ENCODE data around the gene SAMD4A. TPM values are rescaled to one million over a fixed set of nuclear protein-coding genes. Genes with fewer than 3 reads are reported as not detected.

The SAMD4A gene
- total and polyA plus RNA-seq, 4 donors = 17.5 to 31.6 (median 24.5) TPM

- Histone ChIP-seq H3K27ac (ENCODE audit: low read depth, low read length) (no peak overlapping the region), H3K27me3 (ENCODE audit: control insufficient read depth, insufficient read depth, low read length) (no peaks in the 10 kb centered on the region), H3K4me1 (ENCODE audit: control insufficient read depth, insufficient read depth, low read length) (no peaks in the 10 kb centered on the region), H3K9me3 (ENCODE audit: control insufficient read depth, insufficient read depth, low read length) (no peaks in the 10 kb centered on the region), H3K4me3 (ENCODE audit: low read depth, low read length) (no peak overlapping the region), H3K36me3 (ENCODE audit: control insufficient read depth, insufficient read depth, low read length) (no peaks in the 10 kb centered on the region)
- 100% methylated on average over 1 of the region's 3 CpGs for WGBS (ENCODE audit: insufficient coverage)
- DNase-seq (ENCODE audit: low read depth in 4 of 6, low spot score in 6 of 6) = no peak
Observed at GRCh38 chr14:54647378-54647777, 80.5 kb downstream of the SAMD4A start.

GRCh38 chr14:54649056-54649455 lies 82.1 kb downstream of the SAMD4A start:
- H3K27me3 ChIP-seq (ENCODE audit: control insufficient read depth, insufficient read depth, low read length) = no peaks in the 10 kb centered on the region
- 92% methylated on average over 5 of the region's 6 CpGs for WGBS (ENCODE audit: insufficient coverage)

GRCh38 chr14:54650331-54650958 lies 83.5 kb downstream of the SAMD4A start:
- Histone ChIP-seq H3K27ac (ENCODE audit: low read depth, low read length) (peak overlapping the region; percentile 90), H3K36me3 (ENCODE audit: control insufficient read depth, insufficient read depth, low read length) (no peaks in the 10 kb centered on the region), H3K27me3 (ENCODE audit: control insufficient read depth, insufficient read depth, low read length) (no peaks in the 10 kb centered on the region), H3K9me3 (ENCODE audit: control insufficient read depth, insufficient read depth, low read length) (no peaks in the 10 kb centered on the region), H3K4me1 (ENCODE audit: control insufficient read depth, insufficient read depth, low read length) (no peaks in the 10 kb centered on the region), H3K4me3 (ENCODE audit: low read depth, low read length) (no peak overlapping the region)
- 44% methylated on average over 6 of the region's 10 CpGs for WGBS (ENCODE audit: insufficient coverage)
- DNase-seq (ENCODE audit: low read depth in 4 of 6, low spot score in 6 of 6) = no peak

More at GRCh38 chr14:54649056-54649455, 82.1 kb downstream of the SAMD4A start:
- Histone ChIP-seq H3K36me3 (ENCODE audit: control insufficient read depth, insufficient read depth, low read length) (no peaks in the 10 kb centered on the region), H3K9me3 (ENCODE audit: control insufficient read depth, insufficient read depth, low read length) (no peaks in the 10 kb centered on the region), H3K4me1 (ENCODE audit: control insufficient read depth, insufficient read depth, low read length) (no peaks in the 10 kb centered on the region), H3K4me3 (ENCODE audit: low read depth, low read length) (no peak overlapping the region), H3K27ac (ENCODE audit: low read depth, low read length) (no peak overlapping the region)
- DNase-seq (ENCODE audit: low read depth in 4 of 6, low spot score in 6 of 6) = no peak

GRCh38 chr14:54650959-54651351 lies 84.0 kb downstream of the SAMD4A start:
- no CpG with 5 or more reads among the region's 5 CpGs for WGBS (ENCODE audit: insufficient coverage)

GRCh38 chr14:54651649-54652048 lies 84.7 kb downstream of the SAMD4A start:
- Histone ChIP-seq H3K36me3 (ENCODE audit: control insufficient read depth, insufficient read depth, low read length) (no peaks in the 10 kb centered on the region), H3K27me3 (ENCODE audit: control insufficient read depth, insufficient read depth, low read length) (no peaks in the 10 kb centered on the region), H3K4me3 (ENCODE audit: low read depth, low read length) (no peak overlapping the region), H3K4me1 (ENCODE audit: control insufficient read depth, insufficient read depth, low read length) (no peaks in the 10 kb centered on the region), H3K27ac (ENCODE audit: low read depth, low read length) (peak overlapping the region; percentile 90), H3K9me3 (ENCODE audit: control insufficient read depth, insufficient read depth, low read length) (no peaks in the 10 kb centered on the region)
- no peak for DNase-seq (ENCODE audit: low read depth in 4 of 6, low spot score in 6 of 6)
- WGBS (ENCODE audit: insufficient coverage) = 100% methylated on average over 1 of the region's 4 CpGs

More at GRCh38 chr14:54650959-54651351, 84.0 kb downstream of the SAMD4A start:
- Histone ChIP-seq H3K27me3 (ENCODE audit: control insufficient read depth, insufficient read depth, low read length) (no peaks in the 10 kb centered on the region), H3K27ac (ENCODE audit: low read depth, low read length) (peak overlapping the region; percentile 90), H3K4me3 (ENCODE audit: low read depth, low read length) (no peak overlapping the region), H3K4me1 (ENCODE audit: control insufficient read depth, insufficient read depth, low read length) (no peaks in the 10 kb centered on the region), H3K36me3 (ENCODE audit: control insufficient read depth, insufficient read depth, low read length) (no peaks in the 10 kb centered on the region), H3K9me3 (ENCODE audit: control insufficient read depth, insufficient read depth, low read length) (no peaks in the 10 kb centered on the region)
- no peak for DNase-seq (ENCODE audit: low read depth in 4 of 6, low spot score in 6 of 6)

GRCh38 chr14:54652188-54652587 lies 85.3 kb downstream of the SAMD4A start:
- no peak overlapping the region for H3K4me3 ChIP-seq (ENCODE audit: low read depth, low read length)
- H3K27ac ChIP-seq (ENCODE audit: low read depth, low read length) = peak overlapping the region; percentile 90
- H3K9me3 ChIP-seq (ENCODE audit: control insufficient read depth, insufficient read depth, low read length) = no peaks in the 10 kb centered on the region
- no peaks in the 10 kb centered on the region for H3K27me3 ChIP-seq (ENCODE audit: control insufficient read depth, insufficient read depth, low read length)
- no peaks in the 10 kb centered on the region for H3K36me3 ChIP-seq (ENCODE audit: control insufficient read depth, insufficient read depth, low read length)
- no CpG with 5 or more reads among the region's 6 CpGs for WGBS (ENCODE audit: insufficient coverage)
- peak in 1 of 6 donors; percentile 79 for DNase-seq (ENCODE audit: low read depth in 4 of 6, low spot score in 6 of 6)
- H3K4me1 ChIP-seq (ENCODE audit: control insufficient read depth, insufficient read depth, low read length) = no peaks in the 10 kb centered on the region

GRCh38 chr14:54652605-54653052 lies 85.7 kb downstream of the SAMD4A start:
- 47% methylated on average over 6 of the region's 11 CpGs for WGBS (ENCODE audit: insufficient coverage)
- Histone ChIP-seq H3K27me3 (ENCODE audit: control insufficient read depth, insufficient read depth, low read length) (no peaks in the 10 kb centered on the region), H3K27ac (ENCODE audit: low read depth, low read length) (peak overlapping the region; percentile 90), H3K36me3 (ENCODE audit: control insufficient read depth, insufficient read depth, low read length) (no peaks in the 10 kb centered on the region), H3K9me3 (ENCODE audit: control insufficient read depth, insufficient read depth, low read length) (no peaks in the 10 kb centered on the region), H3K4me3 (ENCODE audit: low read depth, low read length) (no peak overlapping the region), H3K4me1 (ENCODE audit: control insufficient read depth, insufficient read depth, low read length) (no peaks in the 10 kb centered on the region)
- DNase-seq (ENCODE audit: low read depth in 4 of 6, low spot score in 6 of 6) = no peak

- Histone ChIP-seq H3K36me3 (ENCODE audit: control insufficient read depth, insufficient read depth, low read length) (no peaks in the 10 kb centered on the region), H3K4me3 (ENCODE audit: low read depth, low read length) (no peak overlapping the region), H3K27me3 (ENCODE audit: control insufficient read depth, insufficient read depth, low read length) (no peaks in the 10 kb centered on the region), H3K9me3 (ENCODE audit: control insufficient read depth, insufficient read depth, low read length) (no peaks in the 10 kb centered on the region), H3K27ac (ENCODE audit: low read depth, low read length) (peak overlapping the region; percentile 90), H3K4me1 (ENCODE audit: control insufficient read depth, insufficient read depth, low read length) (no peaks in the 10 kb centered on the region)
- DNase-seq (ENCODE audit: low read depth in 4 of 6, low spot score in 6 of 6) = no peak
- WGBS (ENCODE audit: insufficient coverage) = 89% methylated on average over 10 of the region's 11 CpGs
Observed at GRCh38 chr14:54653712-54654469, 87.0 kb downstream of the SAMD4A start.

- Histone ChIP-seq H3K4me3 (ENCODE audit: low read depth, low read length) (no peak overlapping the region), H3K4me1 (ENCODE audit: control insufficient read depth, insufficient read depth, low read length) (no peaks in the 10 kb centered on the region), H3K27ac (ENCODE audit: low read depth, low read length) (no peak overlapping the region), H3K36me3 (ENCODE audit: control insufficient read depth, insufficient read depth, low read length) (no peaks in the 10 kb centered on the region), H3K27me3 (ENCODE audit: control insufficient read depth, insufficient read depth, low read length) (no peaks in the 10 kb centered on the region), H3K9me3 (ENCODE audit: control insufficient read depth, insufficient read depth, low read length) (no peaks in the 10 kb centered on the region)
- WGBS (ENCODE audit: insufficient coverage) = 100% methylated on average over 2 of the region's 2 CpGs
- DNase-seq (ENCODE audit: low read depth in 4 of 6, low spot score in 6 of 6) = no peak
Observed at GRCh38 chr14:54654605-54655004, 87.7 kb downstream of the SAMD4A start.

- no peaks in the 10 kb centered on the region for H3K9me3 ChIP-seq (ENCODE audit: control insufficient read depth, insufficient read depth, low read length)
- H3K4me1 ChIP-seq (ENCODE audit: control insufficient read depth, insufficient read depth, low read length) = peaks cover 4% of the 10 kb centered on the region
- H3K27me3 ChIP-seq (ENCODE audit: control insufficient read depth, insufficient read depth, low read length) = no peaks in the 10 kb centered on the region
- WGBS (ENCODE audit: insufficient coverage) = 86% methylated on average over 3 of the region's 3 CpGs
- H3K4me3 ChIP-seq (ENCODE audit: low read depth, low read length) = no peak overlapping the region
- H3K27ac ChIP-seq (ENCODE audit: low read depth, low read length) = no peak overlapping the region
- H3K36me3 ChIP-seq (ENCODE audit: control insufficient read depth, insufficient read depth, low read length) = no peaks in the 10 kb centered on the region
- no peak for DNase-seq (ENCODE audit: low read depth in 4 of 6, low spot score in 6 of 6)
Observed at GRCh38 chr14:54658836-54659235, 91.9 kb downstream of the SAMD4A start.

All from spinal cord (tissue), 10 donors.